ENCODE measurements around the gene DAGLA.

The DAGLA gene

DNA sequence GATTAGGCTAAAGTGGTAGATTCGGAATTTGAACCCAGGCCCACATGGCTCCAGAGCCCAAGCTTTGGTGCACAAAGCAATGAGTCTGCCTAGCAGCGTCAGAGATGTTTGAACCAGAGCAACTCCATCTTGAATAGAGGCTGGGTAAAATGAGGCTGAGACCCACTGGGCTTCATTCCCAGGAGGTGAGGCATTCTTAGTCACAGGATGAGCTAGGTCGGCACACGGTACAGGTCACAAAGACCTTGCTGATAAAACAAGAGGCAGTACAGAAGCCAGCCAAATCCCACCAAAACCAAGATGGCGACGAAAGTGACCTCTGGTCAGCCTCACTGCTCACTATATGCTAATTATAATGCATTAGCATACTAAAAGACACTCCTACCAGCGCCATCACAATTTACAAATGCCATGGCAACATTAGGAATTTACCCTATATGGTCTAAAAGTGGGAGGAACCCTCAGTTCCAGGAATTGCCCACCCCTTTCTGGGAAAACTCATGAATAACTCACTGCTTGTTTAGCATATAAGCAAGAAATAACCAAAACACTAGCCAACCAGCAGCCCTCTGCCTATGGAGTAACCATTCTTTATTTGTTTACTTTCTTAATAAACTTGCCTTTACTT, 40.3 kb upstream of the DAGLA start:
- no peaks in the 10 kb centered on the region for H3K36me3 ChIP-seq (ENCODE audit: insufficient read depth, low read length)
- no peaks in the 10 kb centered on the region for H3F3A ChIP-seq (ENCODE audit: insufficient read depth, low read length)
- H2AFZ ChIP-seq (ENCODE audit: low read length): no peak overlapping the region
- no peak overlapping the region for H3K4me2 ChIP-seq (ENCODE audit: low read length)
- no peaks in the 10 kb centered on the region for H3K79me2 ChIP-seq (ENCODE audit: insufficient read depth, low read length)
- H3K27me3 ChIP-seq (ENCODE audit: insufficient read depth, low read length): 0 out of 2 replicates have a peak, but pooled peaks cover 2% of the 10 kb centered on the region
- H3K9me2 ChIP-seq (ENCODE audit: low read depth, low read length): no peaks in the 10 kb centered on the region
- H3K4me1 ChIP-seq (ENCODE audit: insufficient read depth, low read length, severe bottlenecking): no peaks in the 10 kb centered on the region
- TF ChIP-seq EZH2 (IDR thresholded peaks at IDR 0.05; ENCODE audit: borderline replicate concordance, low read length): no peak
- TF ChIP-seq, protein P1, sequence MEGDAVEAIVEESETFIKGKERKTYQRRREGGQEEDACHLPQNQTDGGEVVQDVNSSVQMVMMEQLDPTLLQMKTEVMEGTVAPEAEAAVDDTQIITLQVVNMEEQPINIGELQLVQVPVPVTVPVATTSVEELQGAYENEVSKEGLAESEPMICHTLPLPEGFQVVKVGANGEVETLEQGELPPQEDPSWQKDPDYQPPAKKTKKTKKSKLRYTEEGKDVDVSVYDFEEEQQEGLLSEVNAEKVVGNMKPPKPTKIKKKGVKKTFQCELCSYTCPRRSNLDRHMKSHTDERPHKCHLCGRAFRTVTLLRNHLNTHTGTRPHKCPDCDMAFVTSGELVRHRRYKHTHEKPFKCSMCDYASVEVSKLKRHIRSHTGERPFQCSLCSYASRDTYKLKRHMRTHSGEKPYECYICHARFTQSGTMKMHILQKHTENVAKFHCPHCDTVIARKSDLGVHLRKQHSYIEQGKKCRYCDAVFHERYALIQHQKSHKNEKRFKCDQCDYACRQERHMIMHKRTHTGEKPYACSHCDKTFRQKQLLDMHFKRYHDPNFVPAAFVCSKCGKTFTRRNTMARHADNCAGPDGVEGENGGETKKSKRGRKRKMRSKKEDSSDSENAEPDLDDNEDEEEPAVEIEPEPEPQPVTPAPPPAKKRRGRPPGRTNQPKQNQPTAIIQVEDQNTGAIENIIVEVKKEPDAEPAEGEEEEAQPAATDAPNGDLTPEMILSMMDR (IDR thresholded peaks at IDR 0.05; ENCODE audit: low read length): no peak
- H3K9ac ChIP-seq (ENCODE audit: low read length): no peak overlapping the region
- H3K4me3 ChIP-seq (ENCODE audit: low read depth, low read length, poor library complexity, severe bottlenecking): no peak overlapping the region
- H3K9me3 ChIP-seq (ENCODE audit: low read length): no peaks in the 10 kb centered on the region
- H3K27ac ChIP-seq (ENCODE audit: low read depth, low read length, poor library complexity, severe bottlenecking): no peak overlapping the region
- no peaks in the 10 kb centered on the region for H4K20me1 ChIP-seq (ENCODE audit: insufficient read depth, low read length)

- Histone ChIP-seq H3K4me3 (ENCODE audit: low read depth, low read length, poor library complexity, severe bottlenecking) (no peak overlapping the region), H3K27ac (ENCODE audit: low read depth, low read length, poor library complexity, severe bottlenecking) (no peak overlapping the region), H4K20me1 (ENCODE audit: insufficient read depth, low read length) (no peaks in the 10 kb centered on the region), H3K36me3 (ENCODE audit: insufficient read depth, low read length) (no peaks in the 10 kb centered on the region), H3K4me1 (ENCODE audit: insufficient read depth, low read length, severe bottlenecking) (no peaks in the 10 kb centered on the region), H3K79me2 (ENCODE audit: insufficient read depth, low read length) (no peaks in the 10 kb centered on the region), H3K9ac (ENCODE audit: low read length) (no peak overlapping the region), H3K9me3 (ENCODE audit: low read length) (no peaks in the 10 kb centered on the region), H3K4me2 (ENCODE audit: low read length) (no peak overlapping the region), H2AFZ (ENCODE audit: low read length) (no peak overlapping the region), H3F3A (ENCODE audit: insufficient read depth, low read length) (no peaks in the 10 kb centered on the region), H3K27me3 (ENCODE audit: insufficient read depth, low read length) (0 out of 2 replicates have a peak, but pooled peaks cover 5% of the 10 kb centered on the region), H3K9me2 (ENCODE audit: low read depth, low read length) (no peaks in the 10 kb centered on the region)
- TF ChIP-seq, protein P1 (IDR thresholded peaks at IDR 0.05; ENCODE audit: low read length): no peak
- TF ChIP-seq EZH2 (IDR thresholded peaks at IDR 0.05; ENCODE audit: borderline replicate concordance, low read length): no peak
Observed at GRCh38 chr11:61642162-61642561, 38.0 kb upstream of the DAGLA start.

DNA sequence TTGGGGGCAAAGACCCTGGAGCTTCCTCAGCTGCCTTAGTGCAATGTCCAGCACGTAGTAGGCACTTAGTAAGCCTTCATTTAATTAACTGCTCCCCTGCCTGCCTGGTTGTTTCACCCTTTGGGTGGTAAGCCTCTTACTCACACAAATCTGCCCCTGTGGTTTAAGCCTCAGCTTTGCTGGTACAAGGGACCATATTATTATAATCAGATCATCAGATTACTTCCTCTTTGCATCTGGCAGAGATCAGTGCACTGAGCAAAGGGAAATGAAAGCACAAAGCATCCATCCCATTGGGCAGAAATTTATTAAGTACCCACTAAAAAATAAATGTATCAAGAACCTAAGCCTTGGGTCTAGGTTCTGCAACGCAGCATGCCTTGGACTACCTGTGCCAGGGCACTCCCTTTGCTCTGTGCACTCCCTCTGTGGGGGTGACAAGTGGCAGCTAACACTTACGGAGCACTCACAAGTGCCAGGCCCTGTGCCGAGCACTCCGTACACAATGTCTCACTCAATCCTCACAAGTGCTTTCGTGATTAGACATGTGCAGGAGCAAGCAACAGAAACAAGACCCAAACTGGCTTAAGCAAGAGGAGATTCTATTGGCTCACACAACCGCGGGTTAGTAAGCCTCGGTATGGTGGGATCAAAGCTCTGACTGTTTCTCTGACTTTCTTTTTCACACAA, 34.9 kb upstream of the DAGLA start:
- no peak overlapping the region for H3K4me3 ChIP-seq (ENCODE audit: low read depth, low read length, poor library complexity, severe bottlenecking)
- H3F3A ChIP-seq (ENCODE audit: insufficient read depth, low read length): no peaks in the 10 kb centered on the region
- 0 out of 2 replicates have a peak, but pooled peaks cover 5% of the 10 kb centered on the region for H3K27me3 ChIP-seq (ENCODE audit: insufficient read depth, low read length)
- no peak overlapping the region for H3K4me2 ChIP-seq (ENCODE audit: low read length)
- no peaks in the 10 kb centered on the region for H3K4me1 ChIP-seq (ENCODE audit: insufficient read depth, low read length, severe bottlenecking)
- H3K79me2 ChIP-seq (ENCODE audit: insufficient read depth, low read length): no peaks in the 10 kb centered on the region
- H2AFZ ChIP-seq (ENCODE audit: low read length): no peak overlapping the region
- H3K27ac ChIP-seq (ENCODE audit: low read depth, low read length, poor library complexity, severe bottlenecking): no peak overlapping the region
- TF ChIP-seq, protein P1 (IDR thresholded peaks at IDR 0.05; ENCODE audit: low read length): no peak
- no peak for TF ChIP-seq EZH2 (IDR thresholded peaks at IDR 0.05; ENCODE audit: borderline replicate concordance, low read length)
- H3K9ac ChIP-seq (ENCODE audit: low read length): no peak overlapping the region
- H3K9me3 ChIP-seq (ENCODE audit: low read length): no peaks in the 10 kb centered on the region
- no peaks in the 10 kb centered on the region for H3K9me2 ChIP-seq (ENCODE audit: low read depth, low read length)
- H3K36me3 ChIP-seq (ENCODE audit: insufficient read depth, low read length): no peaks in the 10 kb centered on the region
- H4K20me1 ChIP-seq (ENCODE audit: insufficient read depth, low read length): no peaks in the 10 kb centered on the region

Measured in OCI-LY1 (cell line).